Caco-2 (cell line): ENCODE measurements around the gene RNF182. TPM values are rescaled to one million over a fixed set of nuclear protein-coding genes. Genes with fewer than 3 reads are reported as not detected.

Experiments
- BruUV-seq: library from RNA; stranded (reverse); fragments of 400-500 nt; replicated peaks from 2 replicates; lab custom pipeline; 2021; lab: Mats Ljungman, UMichigan
- CTCF ChIA-PET: fragments of 300-600 bp; sonication (Branson Sonifier 250); formaldehyde crosslinking; loops from one replicate; lab custom pipeline; 2022; ENCODE audit warnings: antibody characterized with exemption; lab: Charles Lee
- POLR2A ChIA-PET: fragments of 300-600 bp; sonication (Branson Sonifier 250); formaldehyde crosslinking; loops from one replicate; lab custom pipeline; 2022; ENCODE audit warnings: antibody characterized with exemption; lab: Charles Lee
- DNase-seq, 2 experiments: peaks; one replicate each; pipeline versions ENCODE4 v3.0.0 to v3.0.0-alpha.2; 2020 to 2022
- H3K27me3 ChIP-seq: replicated peaks from 2 replicates; pipeline ENCODE4 v1.6.0; 2011; ENCODE audit warnings: low read length; ENCODE audit not compliant: control insufficient read depth, insufficient read depth
- H3K36me3 ChIP-seq: 2 replicates; pipeline ENCODE4 v1.5.1; 2011; ENCODE audit warnings: low read length; ENCODE audit not compliant: control insufficient read depth, insufficient read depth
- H3K4me1 ChIP-seq: fragments of 250-450 bp; sonication (Bioruptor Pico); 2 replicates; pipeline ENCODE4 v1.5.1; 2020; ENCODE audit warnings: mild to moderate bottlenecking
- H3K4me3 ChIP-seq: 2 replicates; pipeline ENCODE4 v1.5.1; 2011; ENCODE audit warnings: low read depth, mild to moderate bottlenecking, control low read depth, low read length
- H3K9me3 ChIP-seq: fragments of 250-450 bp; sonication (Bioruptor Pico); 2 replicates; pipeline ENCODE4 v1.5.1; 2020; ENCODE audit warnings: mild to moderate bottlenecking, moderate library complexity
- H3K27ac Mint-ChIP-seq: one replicate; pipeline ENCODE4 v1.8.0; 2022; ENCODE audit warnings: mixed read lengths; ENCODE audit not compliant: unreplicated experiment
- H3K27me3 Mint-ChIP-seq: one replicate; pipeline ENCODE4 v1.8.0; 2022; ENCODE audit warnings: mixed read lengths; ENCODE audit not compliant: insufficient read depth, unreplicated experiment
- H3K36me3 Mint-ChIP-seq: one replicate; pipeline ENCODE4 v1.8.0; 2022; ENCODE audit warnings: mild to moderate bottlenecking, mixed read lengths; ENCODE audit not compliant: insufficient read depth, unreplicated experiment
- H3K4me1 Mint-ChIP-seq: one replicate; pipeline ENCODE4 v1.8.0; 2022; ENCODE audit warnings: low read depth, mixed read lengths; ENCODE audit not compliant: unreplicated experiment
- H3K4me3 Mint-ChIP-seq: one replicate; pipeline ENCODE4 v1.8.0; 2022; ENCODE audit warnings: mild to moderate bottlenecking, moderate library complexity, mixed read lengths; ENCODE audit not compliant: unreplicated experiment
- H3K9me3 Mint-ChIP-seq: one replicate; pipeline ENCODE4 v1.8.0; 2022; ENCODE audit warnings: mixed read lengths; ENCODE audit not compliant: unreplicated experiment
- intact Hi-C: fragments of 100-400 bp; cut with micrococcal nuclease; formaldehyde crosslinking; loops from one replicate; pipeline ENCODE4 v1.10.0; 2022; ENCODE audit not compliant: unreplicated experiment
- total RNA-seq: library from RNA; stranded (reverse); gene quantifications from 2 replicates; pipeline ENCODE4 v1.2.3, GENCODE V29; 2022
- TF ChIP-seq, protein P1 (sequence below), 2 experiments: fragments of 200-600 bp in 1 of 2; IDR thresholded peaks; 1 replicate in 1 of 2; 2 replicates in 1 of 2; pipeline versions ENCODE4 v1.5.1 to v1.8.0; 2011 to 2022; ENCODE audit warnings: antibody characterized with exemption in 1 of 2, control low read depth in 1 of 2, inconsistent platforms in 1 of 2, low read depth in 1 of 2, low read length in 1 of 2, mild to moderate bottlenecking in 1 of 2, moderate library complexity in 1 of 2; ENCODE audit not compliant: insufficient read depth in 1 of 2, severe bottlenecking in 1 of 2, unreplicated experiment in 1 of 2

Gene RNF182
- total RNA-seq, 1 experiment from 2014 or later: 0.39 TPM

DNA sequence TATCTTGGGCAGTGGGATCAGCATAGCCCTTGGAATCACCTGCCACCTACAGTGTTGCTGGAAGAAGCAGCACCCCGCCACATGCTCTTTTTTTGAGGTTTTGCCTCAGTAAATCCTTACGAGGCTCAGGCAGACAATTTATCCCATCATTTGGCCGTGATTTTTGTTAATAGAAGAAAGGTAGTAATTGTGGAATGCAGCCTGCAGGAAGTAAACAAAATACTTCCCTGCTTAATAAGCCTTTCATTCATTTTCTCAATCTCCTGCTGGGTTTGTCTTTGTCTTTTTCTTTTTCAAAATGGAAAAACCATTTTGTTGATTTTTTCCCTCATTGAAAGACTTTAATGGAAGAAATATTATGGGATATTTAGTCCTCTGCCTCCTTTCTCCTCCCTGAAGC lies 99.1 kb downstream of the RNF182 start:
- H3K27ac Mint-ChIP-seq: no peak overlapping the region
- Histone ChIP-seq H3K27me3 (no peaks in the 10 kb centered on the region), H3K4me1 (no peaks in the 10 kb centered on the region), H3K9me3 (no peaks in the 10 kb centered on the region), H3K36me3 (no peaks in the 10 kb centered on the region), H3K4me3 (no peak overlapping the region)
- intact Hi-C loops: no loop called here
- BruUV-seq: no TSS peak
- CTCF ChIA-PET: no interaction called here
- H3K4me3 Mint-ChIP-seq: no peak overlapping the region
- no peaks in the 10 kb centered on the region for H3K4me1 Mint-ChIP-seq
- POLR2A ChIA-PET: no interaction called here
- DNase-seq: no peak
- no peaks in the 10 kb centered on the region for H3K36me3 Mint-ChIP-seq
- no peaks in the 10 kb centered on the region for H3K9me3 Mint-ChIP-seq
- TF ChIP-seq, protein P1, sequence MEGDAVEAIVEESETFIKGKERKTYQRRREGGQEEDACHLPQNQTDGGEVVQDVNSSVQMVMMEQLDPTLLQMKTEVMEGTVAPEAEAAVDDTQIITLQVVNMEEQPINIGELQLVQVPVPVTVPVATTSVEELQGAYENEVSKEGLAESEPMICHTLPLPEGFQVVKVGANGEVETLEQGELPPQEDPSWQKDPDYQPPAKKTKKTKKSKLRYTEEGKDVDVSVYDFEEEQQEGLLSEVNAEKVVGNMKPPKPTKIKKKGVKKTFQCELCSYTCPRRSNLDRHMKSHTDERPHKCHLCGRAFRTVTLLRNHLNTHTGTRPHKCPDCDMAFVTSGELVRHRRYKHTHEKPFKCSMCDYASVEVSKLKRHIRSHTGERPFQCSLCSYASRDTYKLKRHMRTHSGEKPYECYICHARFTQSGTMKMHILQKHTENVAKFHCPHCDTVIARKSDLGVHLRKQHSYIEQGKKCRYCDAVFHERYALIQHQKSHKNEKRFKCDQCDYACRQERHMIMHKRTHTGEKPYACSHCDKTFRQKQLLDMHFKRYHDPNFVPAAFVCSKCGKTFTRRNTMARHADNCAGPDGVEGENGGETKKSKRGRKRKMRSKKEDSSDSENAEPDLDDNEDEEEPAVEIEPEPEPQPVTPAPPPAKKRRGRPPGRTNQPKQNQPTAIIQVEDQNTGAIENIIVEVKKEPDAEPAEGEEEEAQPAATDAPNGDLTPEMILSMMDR (IDR thresholded peaks at IDR 0.05; ENCODE audit: insufficient read depth in 1 of 2, low read depth in 1 of 2, low read length in 1 of 2, severe bottlenecking in 1 of 2, unreplicated experiment in 1 of 2): no peak
- peaks cover 12% of the 10 kb centered on the region for H3K27me3 Mint-ChIP-seq

GRCh38 chr6:14025160-14025559 lies 100.4 kb downstream of the RNF182 start:
- H3K36me3 ChIP-seq: no peaks in the 10 kb centered on the region

DNA sequence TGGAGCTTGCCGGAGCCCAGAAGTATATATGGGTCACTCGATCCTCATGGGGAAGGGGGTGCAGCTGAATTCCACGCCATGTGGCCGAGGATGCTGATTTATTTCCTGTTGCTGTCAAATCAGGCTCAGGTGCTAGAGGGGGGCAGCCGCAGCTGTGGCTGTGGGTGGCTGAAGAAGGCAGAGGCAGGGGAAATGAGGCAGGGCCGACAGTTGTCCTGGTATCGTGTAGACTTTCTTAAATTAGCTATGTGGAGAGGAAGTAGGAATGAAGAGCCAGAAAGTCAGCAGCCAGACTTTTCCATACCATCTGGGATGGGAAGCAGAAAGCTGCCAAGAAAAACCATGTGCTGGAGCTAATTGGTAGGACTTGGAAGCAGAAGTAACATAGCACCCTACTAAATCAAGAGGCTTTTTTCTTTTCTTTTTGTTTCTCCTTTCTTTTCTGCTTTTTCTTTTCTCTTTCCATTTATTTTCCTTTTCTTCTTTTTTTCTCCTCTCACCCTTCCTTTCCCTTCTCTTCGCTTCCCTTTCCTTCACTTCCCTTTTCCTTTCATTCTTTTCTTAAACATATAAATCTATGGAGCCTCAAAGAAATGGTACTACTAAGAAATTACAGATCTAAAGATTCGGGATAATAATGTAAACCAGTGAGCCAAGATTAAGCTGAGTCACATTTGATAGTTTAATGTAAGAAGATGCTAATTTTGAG lies 102.2 kb downstream of the RNF182 start:
- intact Hi-C loops: no loop called here
- H3K9me3 ChIP-seq: no peaks in the 10 kb centered on the region
- Mint-ChIP-seq H3K4me3 (no peak overlapping the region), H3K9me3 (peaks cover 6% of the 10 kb centered on the region), H3K4me1 (no peaks in the 10 kb centered on the region), H3K27ac (no peak overlapping the region), H3K36me3 (no peaks in the 10 kb centered on the region), H3K27me3 (peaks cover 19% of the 10 kb centered on the region)
- DNase-seq: no peak
- no TSS peak for BruUV-seq
- ChIA-PET CTCF (no interaction called here), POLR2A (no interaction called here)
- H3K27me3 ChIP-seq: no peaks in the 10 kb centered on the region
- H3K4me1 ChIP-seq: no peaks in the 10 kb centered on the region
- no peak overlapping the region for H3K4me3 ChIP-seq
- TF ChIP-seq, protein P1 (IDR thresholded peaks at IDR 0.05; ENCODE audit: insufficient read depth in 1 of 2, low read depth in 1 of 2, low read length in 1 of 2, severe bottlenecking in 1 of 2, unreplicated experiment in 1 of 2): no peak
- H3K36me3 ChIP-seq: no peaks in the 10 kb centered on the region

More at GRCh38 chr6:14025160-14025559, 100.4 kb downstream of the RNF182 start:
- H3K4me3 Mint-ChIP-seq: no peak overlapping the region
- H3K4me3 ChIP-seq: no peak overlapping the region
- no peak overlapping the region for H3K27ac Mint-ChIP-seq
- no peaks in the 10 kb centered on the region for H3K4me1 ChIP-seq
- intact Hi-C loops: no loop called here
- BruUV-seq: no TSS peak
- ChIA-PET CTCF (no interaction called here), POLR2A (no interaction called here)
- TF ChIP-seq, protein P1 (IDR thresholded peaks at IDR 0.05; ENCODE audit: insufficient read depth in 1 of 2, low read depth in 1 of 2, low read length in 1 of 2, severe bottlenecking in 1 of 2, unreplicated experiment in 1 of 2): no peak
- H3K9me3 Mint-ChIP-seq: no peaks in the 10 kb centered on the region
- H3K27me3 Mint-ChIP-seq: peaks cover 14% of the 10 kb centered on the region
- H3K9me3 ChIP-seq: no peaks in the 10 kb centered on the region
- no peaks in the 10 kb centered on the region for H3K4me1 Mint-ChIP-seq
- DNase-seq: no peak
- H3K36me3 Mint-ChIP-seq: no peaks in the 10 kb centered on the region
- no peaks in the 10 kb centered on the region for H3K27me3 ChIP-seq
